ENCODE measurements around the gene ARHGEF1.

DNA sequence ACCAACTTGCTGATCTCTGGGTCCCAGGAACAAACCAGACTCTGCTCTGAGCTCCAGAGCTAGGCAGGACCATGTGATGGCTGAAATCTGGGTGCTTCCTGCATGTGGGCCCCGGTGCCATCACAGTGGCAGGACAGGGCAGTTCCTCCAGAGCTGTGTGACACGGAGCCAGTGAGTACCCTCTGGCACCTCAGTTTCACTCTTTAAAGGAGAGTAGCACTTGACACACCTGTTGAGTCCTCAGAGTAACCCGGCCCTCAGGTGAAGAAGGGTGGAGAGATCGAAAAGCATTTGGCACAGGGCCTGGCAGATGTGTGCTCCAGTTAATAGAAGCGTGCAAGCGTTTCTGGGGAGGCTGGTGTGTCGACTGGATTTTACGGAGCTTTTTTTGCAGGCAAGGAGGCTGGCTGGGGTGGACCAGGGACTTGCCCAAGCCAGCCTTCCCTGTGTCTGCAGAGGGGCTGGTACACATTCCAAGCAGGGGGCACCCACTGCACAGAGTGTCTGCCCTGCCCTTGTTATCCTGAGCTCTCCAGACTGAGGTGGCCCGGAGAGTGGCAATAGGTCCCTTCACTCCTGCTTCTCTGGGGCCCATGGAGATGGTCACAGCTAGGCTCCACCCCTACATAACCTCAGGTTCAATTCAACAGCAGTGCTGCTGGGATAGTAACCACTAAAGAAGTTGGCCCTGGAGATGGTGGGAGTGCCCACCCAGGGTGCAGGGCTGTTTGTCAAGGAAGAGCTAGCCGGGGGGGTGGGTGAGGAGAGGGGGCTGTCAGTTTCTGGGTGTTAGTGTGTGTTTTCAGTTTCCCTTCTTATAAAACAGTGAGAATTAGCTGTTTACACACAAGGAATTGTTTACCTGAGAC is 14.6 kb upstream of the ARHGEF1 start:
- TF ChIP-seq, protein P1, sequence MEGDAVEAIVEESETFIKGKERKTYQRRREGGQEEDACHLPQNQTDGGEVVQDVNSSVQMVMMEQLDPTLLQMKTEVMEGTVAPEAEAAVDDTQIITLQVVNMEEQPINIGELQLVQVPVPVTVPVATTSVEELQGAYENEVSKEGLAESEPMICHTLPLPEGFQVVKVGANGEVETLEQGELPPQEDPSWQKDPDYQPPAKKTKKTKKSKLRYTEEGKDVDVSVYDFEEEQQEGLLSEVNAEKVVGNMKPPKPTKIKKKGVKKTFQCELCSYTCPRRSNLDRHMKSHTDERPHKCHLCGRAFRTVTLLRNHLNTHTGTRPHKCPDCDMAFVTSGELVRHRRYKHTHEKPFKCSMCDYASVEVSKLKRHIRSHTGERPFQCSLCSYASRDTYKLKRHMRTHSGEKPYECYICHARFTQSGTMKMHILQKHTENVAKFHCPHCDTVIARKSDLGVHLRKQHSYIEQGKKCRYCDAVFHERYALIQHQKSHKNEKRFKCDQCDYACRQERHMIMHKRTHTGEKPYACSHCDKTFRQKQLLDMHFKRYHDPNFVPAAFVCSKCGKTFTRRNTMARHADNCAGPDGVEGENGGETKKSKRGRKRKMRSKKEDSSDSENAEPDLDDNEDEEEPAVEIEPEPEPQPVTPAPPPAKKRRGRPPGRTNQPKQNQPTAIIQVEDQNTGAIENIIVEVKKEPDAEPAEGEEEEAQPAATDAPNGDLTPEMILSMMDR (IDR thresholded peaks at IDR 0.05): no peak
- TF ChIP-seq EZH2 (IDR thresholded peaks at IDR 0.05) (no peak), EZH2phosphoT487 (IDR thresholded peaks at IDR 0.05) (no peak)

All from neural progenitor cell (in vitro differentiated cells).